ENCODE data around the gene CREBL2.
A peak's percentile ranks its signal among the peaks of the same experiment; 100 is the strongest.
"Not testable (repeated sequence)": the region's sequence is repeated elsewhere in the genome, so short reads cannot be mapped to it uniquely, and the experiment has no call there.

Gene CREBL2, protein sequence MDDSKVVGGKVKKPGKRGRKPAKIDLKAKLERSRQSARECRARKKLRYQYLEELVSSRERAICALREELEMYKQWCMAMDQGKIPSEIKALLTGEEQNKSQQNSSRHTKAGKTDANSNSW

DNA sequence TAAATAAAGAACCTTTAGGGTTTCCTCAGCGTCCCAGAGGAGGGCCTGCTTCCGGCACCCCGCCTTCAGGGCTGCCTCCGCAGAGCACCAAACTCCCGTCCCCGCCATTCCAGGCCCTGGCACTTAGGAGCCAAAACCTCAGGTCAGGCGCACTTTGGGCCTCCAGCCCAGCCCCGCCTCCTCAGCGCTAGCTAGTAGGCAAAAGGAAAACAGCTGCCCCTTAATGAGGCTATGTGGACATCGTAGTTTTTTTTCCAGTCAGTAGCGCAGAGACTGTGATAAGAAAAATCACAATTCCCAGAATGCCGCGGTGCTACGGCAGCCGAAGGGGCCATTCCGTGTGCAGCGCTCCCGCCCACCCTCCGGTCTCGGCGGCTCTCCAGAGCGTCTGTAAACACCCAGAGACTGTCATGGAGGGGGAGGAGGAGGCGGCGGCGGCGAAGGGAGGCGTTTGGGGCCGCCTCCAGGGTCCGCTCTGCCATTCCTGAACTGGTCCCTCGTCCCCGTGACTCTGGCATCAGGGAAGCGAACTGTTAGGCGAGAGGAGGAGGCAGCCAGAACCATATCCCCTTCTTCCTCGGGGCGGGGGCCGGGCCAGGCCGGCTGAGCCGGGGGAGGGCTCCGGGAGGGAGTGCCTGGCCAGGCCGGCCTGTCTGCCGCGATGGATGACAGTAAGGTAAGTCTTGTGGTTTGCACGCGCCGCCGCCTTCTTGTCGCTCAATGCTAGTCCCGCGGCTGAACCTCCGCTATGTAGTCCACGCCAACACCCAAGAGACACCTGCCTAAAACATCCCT is at the start of gene CREBL2:
TSS of gene CREBL2 (plus strand) at position 365 of the 795 bp plus-strand sequence. CDS start at position 662, 297 bp downstream.
- DNase-seq (ENCODE audit: low read depth in 2 of 2), result peak; percentile 72 to 82

DNA sequence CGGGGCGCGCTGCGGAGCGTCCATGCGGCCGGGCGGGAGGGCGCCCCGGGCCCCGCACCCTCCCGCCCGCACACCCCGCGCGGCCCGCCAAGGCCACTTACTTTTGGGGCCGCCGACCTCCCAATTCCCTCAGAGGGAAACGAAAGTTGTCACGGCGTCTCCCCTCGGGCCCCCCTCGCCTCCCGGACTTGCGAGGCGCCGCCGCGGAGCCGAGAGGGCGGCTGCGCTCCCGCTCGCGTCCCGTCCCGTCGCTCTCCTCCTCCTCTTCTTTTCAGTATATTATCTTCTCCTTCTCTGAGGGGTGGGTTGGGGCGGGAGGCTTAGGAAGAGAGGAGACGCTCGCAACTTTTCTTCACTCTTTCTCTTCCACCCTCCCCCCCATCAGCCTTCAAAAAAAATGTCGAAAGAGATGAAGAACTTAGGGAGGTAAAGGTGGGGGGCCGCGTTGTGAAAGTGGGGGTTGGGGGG is 49.6 kb upstream of the CREBL2 start:
- DNase-seq (ENCODE audit: low read depth in 2 of 2), result peak in 1 of 2 donors; percentile 18

DNA sequence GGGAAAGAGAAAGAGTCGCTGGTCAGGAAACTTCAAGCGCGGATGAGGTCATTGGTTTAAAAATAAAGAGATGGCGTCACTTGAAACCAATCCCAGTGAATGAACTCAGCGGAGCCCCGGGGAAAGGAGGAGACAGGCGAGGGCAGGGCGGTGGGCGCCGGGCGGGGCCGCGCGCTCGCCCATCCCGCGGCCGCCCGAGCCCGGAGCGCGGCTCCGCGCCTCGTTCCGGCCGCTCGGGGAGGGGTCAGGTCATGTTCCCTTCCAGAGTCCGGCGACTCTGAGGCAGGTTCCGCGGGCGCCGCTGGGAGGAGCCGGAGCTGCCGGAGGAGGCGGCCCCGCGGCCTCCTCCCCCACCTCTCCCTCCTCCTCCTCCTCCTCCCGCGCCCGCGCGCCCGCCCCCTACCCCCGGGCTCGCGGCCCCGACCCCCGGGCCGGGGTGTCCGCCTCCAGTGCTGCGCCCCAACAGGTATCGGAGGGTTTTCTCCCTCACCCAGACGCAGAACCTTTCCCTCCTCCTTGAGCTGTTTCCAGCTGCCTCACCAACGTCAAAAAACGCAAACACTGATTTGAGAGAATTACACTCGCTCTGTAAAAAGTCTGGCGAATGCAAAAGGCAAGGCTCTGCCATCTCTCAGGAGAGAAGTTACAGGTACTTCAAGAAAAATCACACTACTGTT is 49.0 kb upstream of the CREBL2 start, which contains the start of gene DUSP16:
TSS of gene DUSP16 (minus strand) at position 279 of the 677 bp plus-strand sequence. CDS start 41,765 bp downstream, outside the sequence.
- peak; percentile 59 to 68 for DNase-seq (ENCODE audit: low read depth in 2 of 2)

DNA sequence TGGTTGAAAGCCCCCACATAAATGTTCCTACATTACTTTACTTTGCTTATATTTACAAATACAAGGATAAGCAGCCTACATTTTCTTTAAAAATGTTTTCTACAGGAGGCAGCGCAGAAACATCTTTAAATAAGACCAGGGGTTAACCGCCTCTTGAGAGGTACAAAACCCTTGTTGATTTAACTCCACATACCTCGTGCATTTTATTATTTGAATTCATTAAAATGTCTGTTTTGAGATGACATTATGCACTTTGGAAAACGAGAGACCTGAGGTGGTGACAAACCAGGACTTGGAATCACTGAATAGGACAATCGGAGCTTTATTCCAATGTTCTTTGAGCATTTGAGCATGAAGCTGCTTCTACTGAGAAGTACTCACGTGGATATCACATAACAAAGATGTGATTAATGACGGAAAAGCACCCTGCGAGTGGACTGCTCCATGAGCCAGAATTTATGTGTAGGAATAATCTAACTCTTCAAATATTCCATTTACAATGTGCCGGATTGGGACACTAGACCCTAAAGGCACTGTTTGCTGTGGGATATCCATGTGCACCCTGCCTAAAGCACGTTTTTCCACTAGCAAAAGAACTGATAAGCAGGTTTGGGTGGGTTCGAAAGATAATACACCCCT is 48.3 kb upstream of the CREBL2 start:
- no peak for DNase-seq (ENCODE audit: low read depth in 2 of 2)

DNA sequence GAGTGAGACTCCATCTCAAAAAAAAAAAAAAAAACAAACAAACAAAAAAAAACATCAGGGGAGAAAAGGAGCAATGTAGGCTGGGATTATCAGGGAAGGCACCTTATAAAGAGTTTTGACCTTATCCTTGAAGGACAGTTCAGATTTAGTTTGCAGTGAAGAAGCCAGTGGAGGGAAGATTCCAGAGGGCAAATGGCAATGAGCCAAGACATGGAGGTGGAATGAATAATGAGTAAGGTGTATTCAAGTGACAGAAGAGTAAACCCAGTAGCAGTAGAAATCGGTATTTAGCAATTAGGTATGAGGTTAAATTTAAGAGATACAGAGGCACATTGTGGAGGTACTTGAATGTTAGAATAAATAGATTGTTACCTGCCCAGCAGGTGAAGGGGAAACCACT is 46.8 kb upstream of the CREBL2 start:
- DNase-seq (ENCODE audit: low read depth in 2 of 2), result no peak

DNA sequence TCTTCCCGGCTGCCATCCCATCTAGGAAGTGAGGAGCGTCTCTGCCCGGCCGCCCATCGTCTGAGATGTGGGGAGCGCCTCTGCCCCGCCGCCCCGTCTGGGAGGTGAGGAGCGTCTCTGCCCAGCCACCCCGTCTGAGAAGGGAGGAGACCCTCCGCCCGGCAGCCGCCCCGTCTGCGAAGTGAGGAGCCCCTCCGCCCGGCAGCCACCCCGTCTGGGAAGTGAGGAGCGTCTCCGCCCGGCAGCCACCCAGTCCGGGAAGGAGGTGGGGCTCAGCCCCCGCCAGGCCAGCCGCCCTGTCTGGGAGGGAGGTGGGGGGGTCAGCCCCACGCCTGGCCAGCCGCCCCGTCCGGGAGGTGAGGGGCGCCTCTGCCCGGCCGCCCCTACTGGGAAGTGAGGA is 45.7 kb upstream of the CREBL2 start:
- not testable (repeated sequence) for DNase-seq (ENCODE audit: low read depth in 2 of 2)

DNA sequence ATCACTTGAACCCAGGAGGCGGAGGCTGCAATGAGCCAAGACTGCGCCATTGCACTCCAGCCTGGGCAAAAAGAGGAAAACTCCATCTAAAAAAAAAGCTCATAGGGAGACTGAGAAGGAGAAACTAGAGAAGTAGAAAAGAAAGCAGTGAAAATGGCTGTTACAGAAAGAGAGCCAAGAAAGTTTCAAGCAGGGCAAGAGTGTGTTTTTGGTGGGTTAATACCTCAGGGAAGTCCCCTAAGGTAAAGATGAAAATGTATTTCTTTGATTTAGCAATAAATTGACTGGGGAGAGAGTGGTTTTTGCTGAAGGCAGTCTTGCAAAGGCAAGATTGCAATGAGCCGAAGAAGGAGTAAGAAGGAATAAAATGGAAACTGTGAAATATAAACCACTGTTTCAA is 39.0 kb upstream of the CREBL2 start:
- DNase-seq (ENCODE audit: low read depth in 2 of 2), result no peak

DNA sequence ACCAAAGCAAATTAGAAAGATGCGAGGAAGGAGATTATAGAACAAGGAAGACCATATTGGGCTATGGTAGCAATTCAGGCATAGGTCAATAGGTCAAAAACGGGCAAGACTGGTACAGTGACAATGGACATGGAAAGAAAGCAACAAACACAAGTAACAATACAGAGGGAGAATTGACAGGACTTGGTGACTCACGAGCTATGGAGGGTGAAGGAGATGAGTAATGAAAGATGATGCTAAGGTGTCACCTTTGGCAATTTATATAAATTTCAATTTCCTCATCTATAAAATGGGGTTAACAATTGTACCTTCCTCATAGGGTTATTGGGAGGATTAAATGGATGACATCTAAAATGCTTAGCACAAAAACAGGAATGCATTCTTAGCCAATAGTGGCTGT is 33.9 kb upstream of the CREBL2 start:
- no peak for DNase-seq (ENCODE audit: low read depth in 2 of 2)

DNA sequence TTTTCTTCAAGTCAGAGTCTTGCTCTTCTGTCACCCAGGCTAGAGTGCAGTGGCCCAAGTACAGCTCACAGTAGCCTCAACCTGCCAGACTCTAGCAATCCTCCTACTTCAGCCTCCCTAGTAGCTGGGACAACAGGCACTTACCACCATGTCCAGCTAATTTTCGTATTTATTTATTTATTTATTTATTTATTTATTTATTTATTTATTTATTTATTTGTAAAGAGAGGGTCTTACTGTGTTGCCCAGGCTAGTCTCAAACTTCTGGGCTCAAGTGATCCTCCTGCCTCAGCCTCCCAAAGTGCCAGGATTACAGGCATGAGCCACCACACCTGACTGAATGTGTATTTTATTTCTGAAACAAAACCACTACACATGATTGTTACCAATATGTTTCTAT is 31.0 kb upstream of the CREBL2 start:
- not testable (repeated sequence) for DNase-seq (ENCODE audit: low read depth in 2 of 2)

DNA sequence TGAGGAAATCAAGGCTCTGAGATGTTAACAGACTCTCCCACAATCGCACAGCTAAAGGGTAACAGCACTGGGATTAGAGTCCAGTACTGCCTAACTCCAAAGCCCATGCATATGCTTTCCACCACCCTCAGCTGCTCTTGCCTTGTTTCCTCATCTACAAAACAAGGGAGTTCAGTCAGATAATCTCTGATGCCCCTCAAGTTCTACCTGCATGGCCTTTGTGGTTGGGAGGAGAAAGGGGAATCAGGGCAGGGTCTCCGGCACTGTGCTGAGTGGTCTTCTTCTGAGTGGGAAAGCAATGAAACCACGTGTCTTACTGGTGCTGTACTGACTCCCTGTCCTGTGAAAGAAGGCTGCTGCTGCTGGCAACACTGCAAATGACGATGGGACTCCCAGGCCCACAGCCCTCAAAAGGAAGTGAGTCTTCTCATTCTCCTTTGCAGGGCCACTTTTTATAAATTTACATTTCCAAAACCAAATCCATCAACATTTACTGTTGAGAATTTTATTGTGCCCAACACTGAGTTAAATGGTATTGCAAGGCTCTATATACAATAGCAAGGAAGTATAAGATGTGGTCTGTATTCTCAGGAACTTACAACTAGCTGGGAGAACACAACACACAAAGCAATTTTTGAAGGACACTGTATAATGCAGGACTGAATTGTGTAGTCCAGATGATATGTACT is 29.3 kb upstream of the CREBL2 start:
- DNase-seq (ENCODE audit: low read depth in 2 of 2), result no peak

DNA sequence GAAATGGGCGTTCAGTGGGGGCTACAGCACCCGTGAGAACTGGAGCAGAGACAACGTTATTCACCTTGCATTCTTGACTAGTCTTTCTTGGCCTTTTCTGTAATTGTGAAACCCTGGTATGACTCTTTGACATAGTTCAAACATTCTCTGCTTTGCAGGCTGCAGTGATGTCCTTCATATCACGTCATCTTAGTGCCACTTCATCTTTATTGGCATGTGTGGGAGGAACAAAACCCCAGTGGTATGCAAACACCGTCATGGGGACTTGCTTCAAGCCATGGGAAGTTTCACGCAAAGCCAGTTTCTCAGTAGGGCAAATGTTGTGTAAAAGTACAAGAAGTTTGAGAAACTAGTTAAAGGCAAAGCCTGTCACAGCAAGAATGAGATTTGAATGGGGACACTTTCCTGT is 28.8 kb upstream of the CREBL2 start:
- no peak for DNase-seq (ENCODE audit: low read depth in 2 of 2)

DNA sequence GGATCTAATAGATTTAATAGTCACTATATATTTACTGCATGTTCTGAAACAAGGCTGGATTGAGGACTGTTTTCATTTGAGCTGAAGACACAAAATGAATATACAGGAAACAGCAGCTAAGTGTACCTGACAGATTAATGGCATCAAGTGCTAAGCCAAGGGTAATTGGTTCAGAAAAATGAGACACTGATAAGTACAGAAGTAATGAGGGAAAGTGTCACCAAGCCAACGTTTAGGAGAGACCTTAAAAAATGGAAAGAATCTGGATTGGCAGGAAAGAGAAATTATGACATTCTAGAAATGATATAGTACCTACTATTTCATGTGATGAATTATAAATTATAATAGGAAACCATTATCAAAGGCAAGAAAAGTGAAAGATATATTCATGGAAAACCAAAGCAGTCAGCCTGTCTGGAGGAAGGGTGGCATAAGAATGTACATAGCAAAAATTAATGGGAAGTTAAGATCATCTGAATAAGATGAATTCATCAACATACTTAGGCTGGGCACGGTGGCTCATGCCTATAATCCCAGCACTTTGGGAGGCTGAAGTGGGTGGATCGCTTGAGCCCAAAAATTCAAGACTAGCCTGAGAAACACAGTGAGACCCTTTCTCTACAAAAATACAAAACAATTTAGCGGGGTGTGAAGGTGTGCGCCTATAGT is 28.0 kb upstream of the CREBL2 start:
- no peak for DNase-seq (ENCODE audit: low read depth in 2 of 2)

DNA sequence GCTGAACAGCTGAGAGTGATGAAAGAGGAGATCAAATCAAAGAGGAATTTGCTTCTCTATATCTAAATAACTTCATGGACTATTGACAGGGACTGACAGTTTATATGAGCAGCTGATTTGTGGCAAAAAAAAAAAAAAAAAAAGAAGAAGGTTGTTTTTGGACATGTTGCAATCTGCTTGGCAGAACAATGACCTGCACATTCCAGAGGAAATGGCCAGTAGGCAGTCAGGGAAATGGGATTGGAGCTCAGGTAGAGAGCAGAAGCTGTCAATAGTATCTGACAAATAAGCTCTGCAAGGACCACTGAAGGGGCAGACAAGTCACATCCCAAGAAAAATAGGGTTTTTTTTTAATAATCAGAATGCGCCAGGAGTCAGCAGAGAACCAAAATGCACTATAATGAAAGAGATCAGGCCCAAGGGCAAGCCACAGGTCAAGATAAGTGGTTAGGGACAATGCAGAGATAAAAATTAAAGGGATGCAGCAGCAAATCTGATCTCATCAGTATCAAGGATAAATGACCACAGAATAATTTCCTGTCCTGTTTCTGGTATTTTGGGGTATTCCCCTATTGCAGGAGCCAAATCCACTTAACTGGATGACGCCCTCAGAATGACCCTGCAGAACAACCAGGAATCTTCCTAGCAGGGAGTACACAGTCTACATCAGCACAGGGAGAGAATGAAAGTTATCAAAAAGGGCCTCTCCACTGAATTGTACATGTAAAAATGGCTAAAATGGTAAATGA is 26.4 kb upstream of the CREBL2 start:
- DNase-seq (ENCODE audit: low read depth in 2 of 2), result no peak

DNA sequence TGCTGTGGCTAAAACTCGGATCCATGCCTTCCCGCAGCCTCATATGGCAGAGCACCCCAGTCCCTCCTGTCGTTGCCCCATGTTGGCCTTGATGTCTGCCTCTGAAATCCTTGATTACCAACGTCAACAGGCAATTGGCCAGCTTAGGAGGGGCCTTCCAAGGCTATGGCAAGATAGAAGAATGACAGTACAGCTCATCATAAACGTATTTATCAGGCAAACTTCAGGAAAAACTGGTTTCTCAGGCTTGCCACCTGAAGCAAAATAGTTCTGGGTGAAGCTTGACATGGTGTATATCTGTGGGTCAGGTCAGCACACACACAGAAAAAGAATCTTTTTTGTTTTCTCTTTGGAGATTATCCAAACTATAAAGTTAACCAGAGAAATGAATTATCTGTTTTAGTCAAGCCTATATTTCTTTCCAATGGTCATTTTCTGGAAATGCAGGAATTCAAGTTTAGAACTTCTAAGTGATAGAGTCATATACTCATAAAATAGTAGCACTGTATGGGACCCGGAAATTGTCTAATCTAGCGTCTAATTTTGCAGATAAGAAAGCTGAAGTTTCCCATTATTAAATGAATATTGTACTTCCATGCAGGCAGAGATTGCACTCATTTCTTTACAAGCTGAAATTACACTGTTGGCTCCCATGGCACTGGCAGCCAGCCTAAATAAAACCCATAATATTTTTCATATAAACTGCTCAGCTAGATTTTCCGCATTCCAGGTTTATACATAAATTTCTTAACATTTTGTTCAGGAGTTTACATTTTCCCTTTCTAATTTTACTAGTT is 24.6 kb upstream of the CREBL2 start:
- DNase-seq (ENCODE audit: low read depth in 2 of 2), result no peak

DNA sequence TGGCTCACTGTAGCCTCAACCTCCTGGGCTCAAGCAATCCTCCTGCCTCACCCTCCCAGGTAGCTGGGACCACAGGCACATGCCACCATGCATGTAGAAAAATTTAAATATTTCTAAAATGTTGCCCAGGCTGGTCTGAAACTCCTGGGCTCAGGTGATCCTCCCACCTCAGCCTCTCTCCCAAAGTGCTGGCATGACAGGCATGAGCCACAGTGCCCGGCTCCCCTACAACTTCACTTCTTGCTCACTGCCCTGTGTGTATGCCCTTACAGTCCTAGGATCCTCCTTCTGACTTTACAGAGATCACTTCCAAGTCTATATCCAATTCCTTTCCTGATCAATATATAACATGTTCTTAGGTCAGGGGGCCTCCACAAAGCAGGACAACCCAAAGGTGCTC is 23.8 kb upstream of the CREBL2 start:
- no peak for DNase-seq (ENCODE audit: low read depth in 2 of 2)

DNA sequence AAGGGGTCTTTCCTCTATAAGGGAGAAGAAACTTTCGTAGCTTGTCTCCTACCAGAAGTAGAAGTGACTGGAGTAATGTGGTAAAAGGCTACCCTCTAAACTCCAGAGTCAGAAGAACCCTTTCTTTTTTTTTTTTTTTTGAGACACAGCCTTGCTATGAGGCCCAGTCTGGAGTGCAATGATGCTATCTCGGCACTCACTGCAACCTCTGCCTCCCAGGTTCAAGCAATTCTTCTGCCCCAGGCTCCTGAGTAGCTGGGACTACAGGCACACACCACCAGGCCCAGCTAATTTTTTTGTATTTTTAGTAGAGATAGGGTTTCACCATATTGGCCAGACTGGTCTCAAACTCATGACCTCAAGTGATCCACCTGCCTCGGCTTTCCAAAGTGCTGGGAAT is 23.2 kb upstream of the CREBL2 start:
- not testable (repeated sequence) for DNase-seq (ENCODE audit: low read depth in 2 of 2)

DNA sequence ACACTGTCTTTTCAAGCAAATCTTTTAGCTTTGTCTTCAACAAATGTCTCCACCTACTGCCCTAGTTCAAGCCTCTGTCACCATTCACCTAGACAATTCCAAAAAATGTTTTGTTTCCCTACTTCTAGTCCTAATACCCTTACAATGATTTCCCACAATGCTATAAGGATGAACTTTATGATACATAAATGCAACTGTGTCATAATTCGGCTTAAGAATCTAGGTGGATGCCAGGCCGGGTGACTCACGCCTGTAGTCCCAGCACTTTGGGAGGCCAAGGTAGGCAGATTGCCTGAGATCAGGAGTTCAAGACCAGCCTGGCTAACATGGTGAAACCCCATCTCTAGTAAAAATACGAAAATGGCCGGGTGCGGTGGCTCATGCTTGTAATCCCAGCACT is 20.7 kb upstream of the CREBL2 start:
- DNase-seq (ENCODE audit: low read depth in 2 of 2), result no peak

DNA sequence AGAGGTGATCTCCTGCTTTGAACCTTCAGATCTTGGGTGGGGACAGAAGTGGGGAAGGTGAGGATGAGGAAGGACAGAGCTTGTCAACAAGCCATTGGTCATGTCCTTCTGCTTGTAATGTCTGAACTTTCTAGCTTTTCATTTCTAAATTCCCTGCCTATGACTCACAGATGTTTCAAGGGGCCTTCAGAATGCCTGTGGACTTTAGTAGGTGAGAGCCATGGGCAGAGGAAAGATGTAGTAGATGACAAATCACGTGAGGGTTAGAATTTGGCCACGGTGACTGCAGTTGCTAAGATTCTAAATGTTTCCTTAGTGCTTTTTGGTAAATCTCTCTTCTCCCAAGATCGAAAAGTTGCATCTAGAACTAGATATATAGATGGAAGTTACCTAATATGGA is 18.7 kb upstream of the CREBL2 start:
- no peak for DNase-seq (ENCODE audit: low read depth in 2 of 2)

DNA sequence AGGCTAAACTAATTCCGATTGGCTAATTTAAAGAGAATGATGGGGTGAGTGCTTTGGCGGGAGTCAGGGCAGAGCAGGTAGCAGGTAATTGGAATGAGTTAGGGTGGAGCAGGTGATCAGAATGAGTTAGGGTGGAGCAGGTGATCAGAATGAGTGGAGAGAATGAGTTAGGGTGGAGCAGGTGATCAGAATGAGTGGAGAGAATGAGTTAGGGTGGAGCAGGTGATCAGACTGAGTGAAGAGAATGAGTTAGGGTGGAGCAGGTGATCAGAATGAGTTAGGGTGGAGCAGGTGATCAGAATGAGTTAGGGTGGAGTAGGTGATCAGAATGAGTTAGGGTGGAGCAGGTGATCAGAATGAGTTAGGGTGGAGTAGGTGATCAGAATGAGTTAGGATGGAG is 15.7 kb upstream of the CREBL2 start:
- DNase-seq (ENCODE audit: low read depth in 2 of 2), result not testable (repeated sequence)

DNA sequence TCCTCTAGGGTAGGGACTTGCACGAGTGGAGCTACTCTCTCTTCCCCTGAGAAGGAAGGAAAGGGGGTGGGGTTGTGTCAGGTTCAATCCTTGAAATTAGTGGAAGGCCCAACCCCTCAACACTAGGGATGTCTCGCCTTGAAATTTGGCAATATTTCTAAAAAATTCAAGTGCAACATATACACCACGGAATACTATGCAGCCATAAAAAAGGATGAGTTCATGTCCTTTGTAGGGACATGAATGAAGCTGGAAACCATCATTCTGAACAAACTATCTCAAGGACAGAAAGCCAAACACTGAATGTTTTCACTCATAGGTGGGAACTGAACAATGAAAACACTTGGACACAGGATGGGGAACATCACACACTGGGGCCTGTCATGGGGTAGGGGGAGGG is 15.1 kb upstream of the CREBL2 start:
- not testable (repeated sequence) for DNase-seq (ENCODE audit: low read depth in 2 of 2)
